GM12878 (cell line): ENCODE measurements around the gene PPP2R5C. TPM values are rescaled to one million over a fixed set of nuclear protein-coding genes. Genes with fewer than 3 reads are reported as not detected.

ENCODE experiments used
- ATAC-seq: fragments of 200-7000 bp; cut with Tn5 transposase; 3 replicates; pipeline ENCODE4 v1.9.1; 2020; ENCODE audit warnings: mild to moderate bottlenecking, moderate library complexity
- BruUV-seq: library from RNA; stranded (reverse); fragments of 400-500 nt; replicated peaks from 2 replicates; lab custom pipeline; 2021; lab: Mats Ljungman, UMichigan
- CTCF ChIA-PET: fragments of 300-600 bp; sonication (Branson Sonifier 250); formaldehyde crosslinking; extraction: SDS; loops from one replicate; lab custom pipeline; 2021; ENCODE audit warnings: inconsistent platforms; lab: Yijun Ruan, JAX
- POLR2A ChIA-PET: fragments of 350-600 bp; formaldehyde crosslinking; extraction: SDS; loops from one replicate; lab custom pipeline; 2021; ENCODE audit warnings: inconsistent platforms; lab: Charles Lee
- RAD21 ChIA-PET: fragments of 300-600 bp; sonication (Branson Sonifier 250); formaldehyde crosslinking; loops from one replicate; lab custom pipeline; 2023; ENCODE audit warnings: antibody characterized with exemption; ENCODE audit not compliant: unreplicated experiment; lab: Charles Lee
- SMC1A ChIA-PET: fragments of 300-600 bp; sonication (Branson Sonifier 250); formaldehyde crosslinking; loops from one replicate; lab custom pipeline; 2023; ENCODE audit not compliant: unreplicated experiment, uncharacterized antibody; lab: Charles Lee
- DNase-seq: peaks from one replicate; pipeline ENCODE4 v3.0.0-alpha.2; 2011; ENCODE audit warnings: low read depth, low spot score
- FAIRE-seq: peaks from 3 replicates; lab custom pipeline; 2011; peaks lifted over from hg19 to GRCh38; lab: Jason Lieb, UNC
- H2AFZ ChIP-seq: 2 replicates; pipeline ENCODE4 v1.6.0; 2011; ENCODE audit warnings: low read depth, low read length, control low read depth; ENCODE audit not compliant: control insufficient read depth
- H3K27ac ChIP-seq: 2 replicates; pipeline ENCODE4 v1.5.1; 2011; ENCODE audit warnings: control low read depth; ENCODE audit not compliant: control insufficient read depth, insufficient read depth
- H3K27me3 ChIP-seq, 2 experiments: replicated peaks in 1 of 2; 2 replicates each; pipeline versions ENCODE4 v1.6.0 to v1.6.1; 2011; ENCODE audit warnings: low read length in 1 of 2; ENCODE audit not compliant: control insufficient read depth in 2 of 2, insufficient read depth in 2 of 2
- H3K36me3 ChIP-seq, 2 experiments: 2 replicates each; pipeline ENCODE4 v1.5.1; 2011; ENCODE audit warnings: low read length in 1 of 2; ENCODE audit not compliant: control insufficient read depth in 2 of 2, insufficient read depth in 2 of 2
- H3K4me1 ChIP-seq: 2 replicates; pipeline ENCODE4 v1.6.1; 2011; ENCODE audit warnings: mild to moderate bottlenecking, low read length, moderate library complexity, mixed read lengths; ENCODE audit not compliant: control insufficient read depth, insufficient read depth
- H3K4me2 ChIP-seq: 2 replicates; pipeline ENCODE4 v1.6.0; 2011; ENCODE audit warnings: control low read depth; ENCODE audit not compliant: control insufficient read depth, insufficient read depth
- H3K4me3 ChIP-seq: fragments of 200-600 bp; sonication (generic); 2 replicates; pipeline ENCODE4 v1.5.1; 2016
- H3K79me2 ChIP-seq: 2 replicates; pipeline ENCODE4 v1.6.0; 2011; ENCODE audit warnings: low read length; ENCODE audit not compliant: control insufficient read depth, insufficient read depth
- H3K9ac ChIP-seq: 2 replicates; pipeline ENCODE4 v1.8.0; 2011; ENCODE audit warnings: low read length, control low read depth, mixed read lengths; ENCODE audit not compliant: control insufficient read depth, insufficient read depth
- H3K9me3 ChIP-seq: replicated peaks from 3 replicates; pipeline ENCODE4 v1.5.1; 2011; ENCODE audit warnings: mild to moderate bottlenecking, low read length; ENCODE audit not compliant: control insufficient read depth, insufficient read depth
- H4K20me1 ChIP-seq: 2 replicates; pipeline ENCODE4 v1.6.0; 2011; ENCODE audit not compliant: control insufficient read depth, insufficient read depth
- CEBPB ChIP-seq, 2 experiments: fragments of 150-350 bp in 1 of 2; IDR thresholded peaks; 2 replicates each; pipeline ENCODE4 v1.6.1; 2012 to 2014; ENCODE audit warnings: low read depth in 2 of 2, low read length in 2 of 2, borderline replicate concordance in 1 of 2, inconsistent platforms in 1 of 2
- LARP7 ChIP-seq: fragments of 450-650 bp; IDR thresholded peaks from 2 replicates; pipeline ENCODE4 v1.6.1; 2017; ENCODE audit warnings: mild to moderate bottlenecking
- MTA3 ChIP-seq: IDR thresholded peaks from 2 replicates; pipeline ENCODE4 v1.6.1; 2012; ENCODE audit warnings: low read length, inconsistent platforms, borderline replicate concordance
- POLR2AphosphoS5 ChIP-seq: IDR thresholded peaks from 2 replicates; pipeline ENCODE4 v1.6.1; 2011; ENCODE audit warnings: mild to moderate bottlenecking, low read length, inconsistent platforms
- SRF ChIP-seq, 2 experiments: IDR thresholded peaks; 2 replicates each; pipeline ENCODE4 v1.6.1; 2011; ENCODE audit warnings: low read depth in 2 of 2, low read length in 2 of 2, mild to moderate bottlenecking in 1 of 2, moderate library complexity in 1 of 2
- STAT1 ChIP-seq: fragments of 450-650 bp; conservative IDR thresholded peaks from 2 replicates; pipeline ENCODE4 v1.6.1; 2014; ENCODE audit warnings: antibody characterized with exemption, mild to moderate bottlenecking
- ZNF384 ChIP-seq: IDR thresholded peaks from 2 replicates; pipeline ENCODE4 v1.6.1; 2012; ENCODE audit warnings: low read depth, mild to moderate bottlenecking, low read length, improper control_type of control experiment, borderline replicate concordance
- WGBS: methylation state at CpG from one replicate; pipeline ENCODE4 v1.1.6; 2016; ENCODE audit warnings: low lambda C conversion rate; ENCODE audit not compliant: insufficient replicate concordance, insufficient coverage; ENCODE audit errors: missing lambda C conversion rate; 5-methylcytosine and 5-hydroxymethylcytosine counted together
- in situ Hi-C: fragments of 300-500 bp; cut with MboI; formaldehyde crosslinking; loops from 9 replicates; pipeline ENCODE4 v1.14.3; 2018; ENCODE audit warnings: mixed read lengths
- intact Hi-C: fragments of 100-400 bp; cut with micrococcal nuclease; formaldehyde crosslinking; loops from one replicate; pipeline ENCODE4 v1.14.2; 2022; ENCODE audit not compliant: unreplicated experiment
- polyA plus RNA-seq, 11 experiments: library from polyadenylated mRNA; depleted of rRNA in 4 of 11; unstranded in 6 of 11; stranded (reverse) in 5 of 11; fragments of >200 nt; fragmentation: Nextera tagmentation in 4 of 11; fragmentation: Illumina TruSeq in 1 of 11; extraction: Ambion mirVana in 4 of 11; extraction: Trizol in 1 of 11; gene quantifications; 1 replicate in 1 of 11; 2 replicates in 10 of 11; pipeline versions ENCODE4 v1.2.1 to v1.2.3, GENCODE V29; 2011 to 2016; ENCODE audit warnings: inconsistent platforms in 2 of 11, missing spikeins in 2 of 11, low read depth in 1 of 11
- total RNA-seq, 4 experiments: library from RNA; depleted of rRNA in 3 of 4; stranded (reverse); fragments of >200 nt in 3 of 4; fragmentation: Illumina TruSeq in 1 of 4; extraction: Trizol in 1 of 4; gene quantifications; 2 replicates each; pipeline versions ENCODE4 v1.2.1 to v1.2.3, GENCODE V29; 2013 to 2021
- TF ChIP-seq, protein P1 (sequence below): IDR thresholded peaks from 2 replicates; pipeline ENCODE4 v1.6.1; 2011; ENCODE audit warnings: borderline replicate concordance, low read depth, mild to moderate bottlenecking, moderate library complexity, low read length; ENCODE audit not compliant: insufficient read depth, poor library complexity, severe bottlenecking

PPP2R5C gene
- total and polyA plus RNA-seq, 10 of the 15 experiments (the other 5 are each of a cell fraction or from before 2014, with no cell fraction given): 106 to 199 (median 144) TPM

DNA sequence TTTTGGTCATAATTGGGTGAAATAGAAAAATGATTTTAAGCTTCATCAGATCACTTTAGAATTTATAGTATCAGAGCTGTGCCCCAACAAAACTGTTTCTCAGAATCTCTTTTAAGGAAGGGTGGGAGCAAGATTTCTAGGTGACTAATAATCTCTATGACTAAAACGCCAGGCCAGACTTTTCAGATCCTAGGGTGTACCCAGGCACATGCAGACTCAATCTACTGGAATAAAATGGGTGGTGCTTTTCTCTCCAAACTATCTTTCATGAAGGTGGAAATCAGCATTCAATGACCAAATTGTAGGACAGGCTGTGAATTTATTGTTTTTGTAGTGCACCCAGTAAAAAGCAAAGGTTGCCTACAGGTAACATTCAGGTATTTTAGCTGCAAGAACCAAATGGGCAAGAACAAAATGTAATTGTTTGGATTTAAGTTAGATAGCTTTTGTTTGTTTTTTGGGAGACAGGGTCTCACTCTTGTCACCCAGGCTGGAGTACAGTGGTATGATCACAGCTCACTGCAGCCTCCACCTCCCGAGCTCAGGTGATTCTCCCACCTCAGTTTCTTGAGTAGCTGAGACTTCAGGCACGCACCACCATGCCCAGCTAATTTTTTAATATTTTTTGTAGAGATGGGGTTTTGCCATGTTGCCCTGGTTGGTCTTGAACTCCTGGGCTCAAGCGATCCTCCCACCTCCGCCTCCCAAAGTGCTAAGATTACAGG is 49.5 kb downstream of the PPP2R5C start:
- CTCF ChIA-PET: interaction anchor here (0.6 to 4.8 kb wide), 6 partner anchors 12 to 104 kb away, joined by 4 to 35 read pairs (median 8); no protein-coding TSS in a partner anchor
- no peaks in the 10 kb centered on the region for H4K20me1 ChIP-seq
- no TSS peak for BruUV-seq
- 48% methylated on average over 5 of the region's 5 CpGs for WGBS
- FAIRE-seq (no peak), DNase-seq (no peak), ATAC-seq (peak; percentile 6)
- RAD21 ChIA-PET: interaction anchor here (0.6 to 8.8 kb wide), 7 partner anchors 9 to 68 kb away, joined by 3 to 111 read pairs (median 8); no protein-coding TSS in a partner anchor
- H3K9ac ChIP-seq: peak overlapping the region; percentile 99
- no peaks in the 10 kb centered on the region for H3K27me3 ChIP-seq
- peak overlapping the region; percentile 100 for H3K27ac ChIP-seq
- POLR2A ChIA-PET: interaction anchor here (0.6 to 10.3 kb wide), 6 partner anchors 9 to 277 kb away, joined by 3 to 176 read pairs (median 13); no protein-coding TSS in a partner anchor
- H3K4me3 ChIP-seq: peak overlapping the region; percentile 93
- no peaks in the 10 kb centered on the region for H3K9me3 ChIP-seq
- no peak for TF ChIP-seq ZNF384
- no peak for TF ChIP-seq CEBPB (IDR thresholded peaks at IDR 0.05; ENCODE audit: borderline replicate concordance in 1 of 2, low read depth in 2 of 2, low read length in 2 of 2)
- peak; percentile 33; the same call in 1 of the 2 replicates for TF ChIP-seq POLR2AphosphoS5
- no peak for TF ChIP-seq MTA3
- no peak for TF ChIP-seq LARP7
- no peak for TF ChIP-seq SRF (IDR thresholded peaks at IDR 0.05; ENCODE audit: low read depth in 2 of 2, low read length in 2 of 2)
- TF ChIP-seq, protein P1, sequence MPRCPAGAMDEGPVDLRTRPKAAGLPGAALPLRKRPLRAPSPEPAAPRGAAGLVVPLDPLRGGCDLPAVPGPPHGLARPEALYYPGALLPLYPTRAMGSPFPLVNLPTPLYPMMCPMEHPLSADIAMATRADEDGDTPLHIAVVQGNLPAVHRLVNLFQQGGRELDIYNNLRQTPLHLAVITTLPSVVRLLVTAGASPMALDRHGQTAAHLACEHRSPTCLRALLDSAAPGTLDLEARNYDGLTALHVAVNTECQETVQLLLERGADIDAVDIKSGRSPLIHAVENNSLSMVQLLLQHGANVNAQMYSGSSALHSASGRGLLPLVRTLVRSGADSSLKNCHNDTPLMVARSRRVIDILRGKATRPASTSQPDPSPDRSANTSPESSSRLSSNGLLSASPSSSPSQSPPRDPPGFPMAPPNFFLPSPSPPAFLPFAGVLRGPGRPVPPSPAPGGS: no peak
- TF ChIP-seq STAT1: no peak
- H2AFZ ChIP-seq: no peak overlapping the region
- in situ Hi-C loops: no loop called here
- H3K4me2 ChIP-seq: peak overlapping the region; percentile 96
- peaks cover 0 to 2% of the 10 kb centered on the region in 2 experiments; a peak in 2 of 4 replicates for H3K36me3 ChIP-seq
- H3K79me2 ChIP-seq: peaks cover 60% of the 10 kb centered on the region
- H3K4me1 ChIP-seq: peaks cover 21% of the 10 kb centered on the region
- intact Hi-C loops: loop anchor here (1.0 to 2.0 kb wide), 2 partner anchors 13 to 28 kb away; no protein-coding TSS in a partner anchor
- SMC1A ChIA-PET: interaction anchor here (0.7 to 4.9 kb wide), 7 partner anchors 7 to 1507 kb away, joined by 3 to 98 read pairs (median 12); no protein-coding TSS in a partner anchor
